ENCODE data around the gene ZFP1. TPM values are rescaled to one million over a fixed set of nuclear protein-coding genes. Genes with fewer than 3 reads are reported as not detected.

The ZFP1 gene
- polyA plus RNA-seq, 2 of the 4 experiments (the other 2 are of a cell fraction): 14.4 to 16.1 TPM

DNA sequence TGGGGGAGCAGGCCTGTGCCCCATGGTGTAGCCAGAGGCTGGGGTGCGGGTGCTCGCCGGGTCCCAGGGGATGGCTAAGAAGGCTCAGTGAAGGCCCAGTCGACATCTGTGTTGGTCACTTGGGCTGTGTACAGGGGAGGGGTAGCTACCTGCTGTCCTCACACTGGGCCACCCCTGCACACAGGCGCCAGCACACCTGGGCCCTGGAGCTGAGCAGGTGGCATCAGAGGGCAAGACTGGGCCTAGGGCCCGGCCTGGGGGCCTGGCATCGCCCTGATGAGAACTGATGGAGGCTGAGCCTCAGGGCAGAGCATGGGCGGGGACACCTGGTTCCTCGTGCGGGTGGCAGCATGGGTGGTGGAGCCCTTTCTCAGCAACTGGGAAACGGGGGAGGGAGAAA is 59.5 kb downstream of the ZFP1 start:
- TF ChIP-seq BHLHE40 (IDR thresholded peaks at IDR 0.05; ENCODE audit: low read depth, low read length): no peak
- TF ChIP-seq FOSB (CRISPR knock-in tag; IDR thresholded peaks at IDR 0.05): no peak
- no peak for TF ChIP-seq JUNB (IDR thresholded peaks at IDR 0.05)
- WGBS (ENCODE audit: missing lambda C conversion rate): 79% methylated on average over 11 of the region's 11 CpGs
- Histone ChIP-seq H3K9me3 (no peaks in the 10 kb centered on the region), H3K4me2 (no peak overlapping the region), H3K4me3 (no peak overlapping the region), H3K27ac (no peak overlapping the region), H3K4me1 (no peaks in the 10 kb centered on the region)
- ChIA-PET POLR2A (interaction anchor here (0.5 kb wide), 1 partner anchor 10 kb away, joined by 3 read pairs; no protein-coding TSS in a partner anchor), CTCF (interaction anchor here (0.6 to 6.1 kb wide), 4 partner anchors 9 to 326 kb away, joined by 3 to 44 read pairs (median 18); no protein-coding TSS in a partner anchor)
- FAIRE-seq: no peak
- ATAC-seq: no peak
- DNase-seq (ENCODE audit: low read depth in 1 of 2, low spot score in 1 of 2): no peak

DNA sequence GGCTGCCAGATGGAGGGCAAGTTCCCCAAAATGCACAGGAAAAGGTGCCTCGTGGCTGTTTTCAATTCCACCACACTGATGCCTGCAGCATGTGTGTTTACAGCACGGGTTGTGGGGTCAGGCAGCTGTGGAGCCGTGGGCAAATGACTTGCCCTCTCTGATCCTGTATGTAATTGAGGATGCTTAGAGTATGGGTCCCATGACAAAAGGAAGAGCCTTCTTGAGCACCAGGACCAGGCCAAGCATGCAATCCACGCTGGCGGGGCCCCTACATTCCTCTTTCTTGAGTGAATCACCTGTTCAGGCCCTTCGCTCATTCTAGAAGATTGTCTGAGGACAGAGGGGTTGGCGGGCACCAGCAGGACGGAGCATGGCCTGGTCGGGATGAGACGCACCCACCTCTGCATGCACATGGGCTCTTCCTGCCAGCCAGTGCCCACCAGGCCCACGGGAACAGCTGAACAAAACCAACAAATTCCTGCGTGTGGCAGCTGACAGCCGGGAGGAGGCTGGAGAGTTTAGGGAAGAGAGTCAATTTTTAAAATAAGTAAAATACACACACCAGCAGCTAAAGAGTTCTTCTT is 60.0 kb downstream of the ZFP1 start:
- POLR2A ChIA-PET: interaction anchor here (0.5 kb wide), 1 partner anchor 144 kb away, joined by 4 read pairs; no protein-coding TSS in a partner anchor
- CTCF ChIA-PET: interaction anchor here (0.6 to 6.1 kb wide), 3 partner anchors 10 to 309 kb away, joined by 3 to 44 read pairs (median 32); no protein-coding TSS in a partner anchor
- H3K4me1 ChIP-seq: no peaks in the 10 kb centered on the region
- H3K4me3 ChIP-seq: no peak overlapping the region
- no peak for FAIRE-seq
- TF ChIP-seq FOSL2 (IDR thresholded peaks at IDR 0.05): no peak
- TF ChIP-seq FOSL2 (CRISPR knock-in tag; IDR thresholded peaks at IDR 0.05): no peak
- TF ChIP-seq EHF (CRISPR knock-in tag; IDR thresholded peaks at IDR 0.05): no peak
- no peak for TF ChIP-seq EHMT2 (IDR thresholded peaks at IDR 0.05; ENCODE audit: low read depth)
- no peak for TF ChIP-seq ESRRA (IDR thresholded peaks at IDR 0.05; ENCODE audit: borderline replicate concordance, low read length)
- TF ChIP-seq MAFK (IDR thresholded peaks at IDR 0.05; ENCODE audit: partially characterized antibody): no peak
- TF ChIP-seq, protein P1, sequence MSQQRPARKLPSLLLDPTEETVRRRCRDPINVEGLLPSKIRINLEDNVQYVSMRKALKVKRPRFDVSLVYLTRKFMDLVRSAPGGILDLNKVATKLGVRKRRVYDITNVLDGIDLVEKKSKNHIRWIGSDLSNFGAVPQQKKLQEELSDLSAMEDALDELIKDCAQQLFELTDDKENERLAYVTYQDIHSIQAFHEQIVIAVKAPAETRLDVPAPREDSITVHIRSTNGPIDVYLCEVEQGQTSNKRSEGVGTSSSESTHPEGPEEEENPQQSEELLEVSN (IDR thresholded peaks at IDR 0.05; ENCODE audit: borderline replicate concordance, low read depth): no peak
- no peak for TF ChIP-seq POLR2AphosphoS2 (conservative IDR thresholded peaks at IDR 0.05; ENCODE audit: low read length)
- TF ChIP-seq NPAS2 (CRISPR knock-in tag; IDR thresholded peaks at IDR 0.05; ENCODE audit: borderline replicate concordance): no peak
- no peak for TF ChIP-seq RARB (CRISPR knock-in tag; IDR thresholded peaks at IDR 0.05)
- TF ChIP-seq ZC3H11A (IDR thresholded peaks at IDR 0.05): no peak
- TF ChIP-seq GATA3 (IDR thresholded peaks at IDR 0.05; ENCODE audit: borderline replicate concordance): no peak
- TF ChIP-seq, protein P2, sequence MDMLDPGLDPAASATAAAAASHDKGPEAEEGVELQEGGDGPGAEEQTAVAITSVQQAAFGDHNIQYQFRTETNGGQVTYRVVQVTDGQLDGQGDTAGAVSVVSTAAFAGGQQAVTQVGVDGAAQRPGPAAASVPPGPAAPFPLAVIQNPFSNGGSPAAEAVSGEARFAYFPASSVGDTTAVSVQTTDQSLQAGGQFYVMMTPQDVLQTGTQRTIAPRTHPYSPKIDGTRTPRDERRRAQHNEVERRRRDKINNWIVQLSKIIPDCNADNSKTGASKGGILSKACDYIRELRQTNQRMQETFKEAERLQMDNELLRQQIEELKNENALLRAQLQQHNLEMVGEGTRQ (IDR thresholded peaks at IDR 0.05): no peak
- TF ChIP-seq, protein P3, sequence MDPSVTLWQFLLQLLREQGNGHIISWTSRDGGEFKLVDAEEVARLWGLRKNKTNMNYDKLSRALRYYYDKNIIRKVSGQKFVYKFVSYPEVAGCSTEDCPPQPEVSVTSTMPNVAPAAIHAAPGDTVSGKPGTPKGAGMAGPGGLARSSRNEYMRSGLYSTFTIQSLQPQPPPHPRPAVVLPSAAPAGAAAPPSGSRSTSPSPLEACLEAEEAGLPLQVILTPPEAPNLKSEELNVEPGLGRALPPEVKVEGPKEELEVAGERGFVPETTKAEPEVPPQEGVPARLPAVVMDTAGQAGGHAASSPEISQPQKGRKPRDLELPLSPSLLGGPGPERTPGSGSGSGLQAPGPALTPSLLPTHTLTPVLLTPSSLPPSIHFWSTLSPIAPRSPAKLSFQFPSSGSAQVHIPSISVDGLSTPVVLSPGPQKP (IDR thresholded peaks at IDR 0.05; ENCODE audit: low read depth, low read length): no peak
- no peak overlapping the region for H3K4me2 ChIP-seq
- no peaks in the 10 kb centered on the region for H3K9me3 ChIP-seq
- ATAC-seq: no peak
- WGBS (ENCODE audit: missing lambda C conversion rate): 74% methylated on average over 13 of the region's 13 CpGs
- H3K27ac ChIP-seq: no peak overlapping the region
- DNase-seq (ENCODE audit: low read depth in 1 of 2, low spot score in 1 of 2): no peak

DNA sequence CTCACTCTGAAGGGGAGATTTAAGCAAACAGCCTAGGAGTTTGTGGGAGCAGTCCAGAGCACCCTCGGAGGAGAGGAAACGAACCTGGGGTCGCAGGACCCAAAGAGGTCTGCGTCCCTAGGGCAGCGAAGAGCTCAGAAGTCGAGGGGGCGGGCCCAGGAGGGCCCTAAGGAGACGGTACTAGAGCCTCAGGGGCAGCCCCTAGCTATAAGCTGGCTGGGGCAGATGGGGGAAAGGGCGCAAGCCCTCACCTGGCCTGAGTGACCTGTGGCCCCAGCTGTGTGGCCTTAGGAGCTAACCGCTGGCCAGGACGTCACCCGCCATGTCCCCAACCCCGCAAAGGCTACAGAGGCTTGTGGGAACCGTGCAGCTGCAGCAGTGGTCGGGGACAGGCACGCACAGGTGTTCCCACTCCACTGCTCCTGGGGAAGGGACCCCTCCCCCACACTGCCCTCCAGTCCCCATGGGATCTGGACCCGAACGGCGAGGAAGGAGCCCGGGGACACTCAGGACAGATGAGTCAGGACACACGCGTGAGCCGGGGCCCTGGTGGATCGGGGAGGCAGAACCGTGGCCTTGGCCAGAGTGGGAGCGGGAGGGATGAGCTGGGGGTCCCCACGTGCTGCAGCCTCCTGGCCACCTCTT is 60.7 kb downstream of the ZFP1 start:
- DNase-seq (ENCODE audit: low read depth in 1 of 2, low spot score in 1 of 2) (no peak), FAIRE-seq (no peak), ATAC-seq (no peak)
- Histone ChIP-seq H3K9me3 (no peaks in the 10 kb centered on the region), H3K4me2 (no peak overlapping the region), H3K4me1 (no peaks in the 10 kb centered on the region), H3K4me3 (no peak overlapping the region), H3K27ac (no peak overlapping the region)
- ChIA-PET POLR2A (interaction anchor here (0.5 kb wide), 1 partner anchor 143 kb away, joined by 4 read pairs; no protein-coding TSS in a partner anchor), CTCF (interaction anchor here (0.8 to 6.1 kb wide), 5 partner anchors 10 to 256 kb away, joined by 4 to 44 read pairs (median 4); no protein-coding TSS in a partner anchor)
- 86% methylated on average over 27 of the region's 27 CpGs for WGBS (ENCODE audit: missing lambda C conversion rate)
- TF ChIP-seq ZNF302 (CRISPR knock-in tag; IDR thresholded peaks at IDR 0.05) (no peak), POLR2AphosphoS2 (conservative IDR thresholded peaks at IDR 0.05; ENCODE audit: low read length) (no peak), KDM5A (IDR thresholded peaks at IDR 0.05) (no peak), CBX2 (IDR thresholded peaks at IDR 0.05; ENCODE audit: borderline replicate concordance, low read depth) (no peak), NFE2L2 (conservative IDR thresholded peaks at IDR 0.05; ENCODE audit: low read length) (no peak), KDM1A (IDR thresholded peaks at IDR 0.05; ENCODE audit: low read depth) (no peak), RCOR1 (IDR thresholded peaks at IDR 0.05; ENCODE audit: low read depth, low read length) (no peak), ESRRA (IDR thresholded peaks at IDR 0.05; ENCODE audit: borderline replicate concordance, low read length) (no peak), HOXB5 (CRISPR knock-in tag; IDR thresholded peaks at IDR 0.05) (no peak), RARB (CRISPR knock-in tag; IDR thresholded peaks at IDR 0.05) (no peak), GATA3 (IDR thresholded peaks at IDR 0.05; ENCODE audit: borderline replicate concordance) (no peak), RFX5 (IDR thresholded peaks at IDR 0.05) (no peak), ZSCAN20 (CRISPR knock-in tag; IDR thresholded peaks at IDR 0.05) (no peak)
- TF ChIP-seq, protein P4, sequence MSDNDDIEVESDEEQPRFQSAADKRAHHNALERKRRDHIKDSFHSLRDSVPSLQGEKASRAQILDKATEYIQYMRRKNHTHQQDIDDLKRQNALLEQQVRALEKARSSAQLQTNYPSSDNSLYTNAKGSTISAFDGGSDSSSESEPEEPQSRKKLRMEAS (IDR thresholded peaks at IDR 0.05): no peak
- TF ChIP-seq, protein P5, sequence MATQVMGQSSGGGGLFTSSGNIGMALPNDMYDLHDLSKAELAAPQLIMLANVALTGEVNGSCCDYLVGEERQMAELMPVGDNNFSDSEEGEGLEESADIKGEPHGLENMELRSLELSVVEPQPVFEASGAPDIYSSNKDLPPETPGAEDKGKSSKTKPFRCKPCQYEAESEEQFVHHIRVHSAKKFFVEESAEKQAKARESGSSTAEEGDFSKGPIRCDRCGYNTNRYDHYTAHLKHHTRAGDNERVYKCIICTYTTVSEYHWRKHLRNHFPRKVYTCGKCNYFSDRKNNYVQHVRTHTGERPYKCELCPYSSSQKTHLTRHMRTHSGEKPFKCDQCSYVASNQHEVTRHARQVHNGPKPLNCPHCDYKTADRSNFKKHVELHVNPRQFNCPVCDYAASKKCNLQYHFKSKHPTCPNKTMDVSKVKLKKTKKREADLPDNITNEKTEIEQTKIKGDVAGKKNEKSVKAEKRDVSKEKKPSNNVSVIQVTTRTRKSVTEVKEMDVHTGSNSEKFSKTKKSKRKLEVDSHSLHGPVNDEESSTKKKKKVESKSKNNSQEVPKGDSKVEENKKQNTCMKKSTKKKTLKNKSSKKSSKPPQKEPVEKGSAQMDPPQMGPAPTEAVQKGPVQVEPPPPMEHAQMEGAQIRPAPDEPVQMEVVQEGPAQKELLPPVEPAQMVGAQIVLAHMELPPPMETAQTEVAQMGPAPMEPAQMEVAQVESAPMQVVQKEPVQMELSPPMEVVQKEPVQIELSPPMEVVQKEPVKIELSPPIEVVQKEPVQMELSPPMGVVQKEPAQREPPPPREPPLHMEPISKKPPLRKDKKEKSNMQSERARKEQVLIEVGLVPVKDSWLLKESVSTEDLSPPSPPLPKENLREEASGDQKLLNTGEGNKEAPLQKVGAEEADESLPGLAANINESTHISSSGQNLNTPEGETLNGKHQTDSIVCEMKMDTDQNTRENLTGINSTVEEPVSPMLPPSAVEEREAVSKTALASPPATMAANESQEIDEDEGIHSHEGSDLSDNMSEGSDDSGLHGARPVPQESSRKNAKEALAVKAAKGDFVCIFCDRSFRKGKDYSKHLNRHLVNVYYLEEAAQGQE (IDR thresholded peaks at IDR 0.05): no peak

All from A549 (cell line).